LHCN-M2 (cell line): ENCODE measurements around the gene SLC25A26. TPM values are rescaled to one million over a fixed set of nuclear protein-coding genes. Genes with fewer than 3 reads are reported as not detected.
A peak's percentile ranks its signal among the peaks of the same experiment; 100 is the strongest.
"Not testable (repeated sequence)": the region's sequence is repeated elsewhere in the genome, so short reads cannot be mapped to it uniquely, and the experiment has no call there.

Experiments
- DNase-seq: peaks from one replicate; pipeline ENCODE4 v3.0.0-alpha.2; 2012; ENCODE audit warnings: low read depth
- total RNA-seq: library from RNA; depleted of rRNA; stranded (reverse); fragments of >200 nt; gene quantifications from 2 replicates; pipeline ENCODE4 v1.2.3, GENCODE V29; 2014

Gene SLC25A26
- total RNA-seq, 1 experiment from 2014 or later = 25.9 TPM

DNA sequence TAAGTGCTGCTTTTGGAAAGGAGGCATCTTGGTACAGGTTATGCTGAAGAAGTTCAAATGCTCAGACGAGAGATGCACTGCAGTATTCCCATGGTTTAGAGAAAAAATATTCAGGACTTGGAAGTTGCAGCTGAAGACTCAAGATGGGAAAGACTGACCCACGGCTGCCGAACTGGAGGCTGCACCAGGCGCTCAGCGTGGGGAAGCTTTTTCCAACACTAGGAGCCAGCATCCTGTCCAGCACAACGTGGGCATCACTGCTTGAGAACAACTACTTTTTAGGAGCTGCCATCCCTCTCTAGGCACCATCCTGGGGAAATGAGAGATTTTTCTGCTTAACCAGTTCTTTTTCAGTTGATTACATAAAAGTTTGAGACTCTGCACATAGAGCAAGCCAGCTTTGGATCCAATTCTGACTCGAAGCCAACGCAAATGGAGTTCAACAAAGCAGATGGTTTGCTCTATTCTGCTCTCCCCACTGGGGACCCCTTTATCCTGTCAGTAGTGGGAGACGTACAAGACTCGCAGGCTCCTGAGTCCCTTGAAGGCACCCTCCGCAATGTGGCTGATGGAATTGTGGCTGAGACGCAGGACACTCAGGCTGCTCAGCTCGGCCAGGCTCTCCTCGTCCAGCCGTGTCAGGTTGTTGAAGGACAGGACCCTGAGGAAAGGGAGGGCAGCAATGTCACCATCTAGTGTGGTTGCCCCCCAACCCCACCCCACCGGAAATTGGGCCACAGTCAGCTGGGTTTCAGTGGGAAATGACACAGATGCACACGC lies 186.2 kb downstream of the SLC25A26 start:
- DNase-seq = no peak

DNA sequence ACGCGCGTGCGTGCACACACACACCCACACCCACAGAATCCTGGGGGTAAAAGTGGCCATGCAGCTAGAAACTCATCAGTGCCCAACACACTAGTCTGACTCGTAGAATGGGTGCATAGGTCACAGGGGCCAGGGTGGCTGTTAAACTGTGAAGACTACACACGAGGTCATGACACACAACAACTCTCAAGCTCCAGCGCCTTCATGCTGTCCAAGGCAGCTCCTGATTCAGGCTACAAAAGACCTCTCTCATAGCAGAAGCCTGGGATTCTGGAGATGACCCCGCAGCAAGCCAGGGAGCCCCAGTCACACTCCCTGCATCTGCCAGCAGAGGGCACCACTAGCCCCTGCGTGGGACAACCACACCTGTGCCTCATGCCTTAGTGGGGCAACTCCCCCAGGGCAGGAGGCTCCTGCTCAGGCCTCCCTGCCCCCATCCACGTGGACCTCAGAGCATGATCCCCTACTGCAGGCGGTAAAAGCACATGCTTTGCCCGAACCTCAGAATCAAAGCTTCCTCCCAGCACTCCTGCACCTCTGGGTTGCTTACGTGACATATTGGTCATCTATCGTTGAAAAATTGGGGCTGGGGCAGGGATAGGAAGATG lies 186.9 kb downstream of the SLC25A26 start:
- peak; percentile 35 for DNase-seq

DNA sequence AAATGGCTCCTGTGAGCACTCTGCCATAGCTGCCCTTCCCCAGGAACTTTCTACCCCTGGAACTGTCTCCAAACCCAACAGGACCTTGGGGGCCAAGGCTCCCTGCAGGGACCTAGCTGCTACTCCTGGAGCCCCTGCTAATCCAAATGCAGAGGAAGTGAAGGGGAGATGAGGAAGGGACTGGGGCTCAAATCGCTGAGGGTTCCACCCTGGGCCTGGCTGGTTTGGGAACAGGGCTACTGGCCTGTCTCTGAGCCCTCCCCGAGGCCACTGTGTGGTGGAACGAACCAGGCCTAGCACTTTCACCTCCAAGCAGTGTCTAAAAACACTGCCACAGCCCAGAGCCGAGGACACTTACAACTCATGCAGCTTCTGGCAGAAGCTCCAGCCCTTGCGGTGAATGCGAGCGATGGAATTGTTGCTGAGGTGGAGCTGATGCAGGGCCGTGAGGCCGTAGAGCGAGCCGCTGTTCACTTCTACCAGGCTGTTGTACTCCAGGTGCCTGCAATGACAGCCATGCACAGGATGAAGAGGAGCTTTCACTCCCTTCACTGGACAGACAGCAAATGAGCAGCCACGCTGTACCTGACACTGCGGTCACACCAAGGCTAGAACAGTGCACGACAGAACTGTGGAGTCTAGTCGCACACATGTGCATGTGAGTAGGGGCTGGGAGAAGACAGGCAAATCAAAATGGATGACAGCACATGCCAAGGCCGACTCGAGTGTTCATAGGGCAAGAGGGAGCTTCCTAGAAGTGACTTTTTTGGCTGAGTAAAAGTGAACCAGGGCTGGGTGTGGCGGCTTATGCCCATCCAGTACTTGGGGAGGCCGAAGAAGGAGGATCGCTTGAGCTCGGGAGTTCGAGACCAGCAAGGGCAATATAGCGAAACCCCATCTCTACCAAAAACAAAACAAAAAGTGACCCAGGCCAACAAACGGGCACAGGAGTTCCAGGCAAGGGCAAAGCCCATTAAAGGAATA lies 189.3 kb downstream of the SLC25A26 start:
- DNase-seq = no peak

DNA sequence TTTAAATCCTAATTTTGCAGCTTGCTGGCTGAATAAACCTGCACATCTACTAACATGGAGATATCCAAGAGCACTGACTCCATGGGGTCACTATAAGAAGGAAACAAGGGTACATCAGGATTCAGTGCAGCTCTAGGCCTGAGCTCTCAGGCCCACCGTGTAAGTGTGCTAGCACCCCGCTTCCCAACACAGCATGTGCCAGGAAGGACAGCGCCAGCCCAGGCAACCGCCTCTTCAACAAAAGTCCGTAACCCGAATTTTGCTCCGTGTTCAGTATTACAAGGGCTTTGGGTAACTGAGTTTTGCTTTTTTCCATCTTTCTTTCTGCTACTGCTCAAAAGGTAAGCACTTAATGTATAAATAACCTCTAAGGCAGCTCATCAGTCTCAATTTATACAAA lies 190.2 kb downstream of the SLC25A26 start:
- no peak for DNase-seq

DNA sequence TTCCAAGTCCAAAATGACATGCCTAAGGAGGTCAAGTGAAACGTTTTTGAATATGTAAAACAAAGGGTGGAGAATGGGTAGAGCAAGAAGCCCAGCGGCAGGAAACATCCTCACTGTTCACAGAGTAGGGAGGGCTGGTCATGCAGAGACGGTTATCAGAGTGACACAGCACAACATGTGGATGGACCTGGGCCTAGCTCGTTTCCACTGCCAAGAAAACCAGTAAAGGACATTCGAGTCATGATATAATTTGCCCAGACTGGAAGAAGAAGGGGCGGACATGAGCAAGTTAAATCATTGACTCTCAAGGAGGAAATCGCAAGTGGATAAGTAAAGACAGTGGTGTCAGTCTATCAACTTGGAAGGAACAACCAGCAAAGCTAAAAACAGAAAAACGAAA lies 190.7 kb downstream of the SLC25A26 start:
- DNase-seq = no peak

DNA sequence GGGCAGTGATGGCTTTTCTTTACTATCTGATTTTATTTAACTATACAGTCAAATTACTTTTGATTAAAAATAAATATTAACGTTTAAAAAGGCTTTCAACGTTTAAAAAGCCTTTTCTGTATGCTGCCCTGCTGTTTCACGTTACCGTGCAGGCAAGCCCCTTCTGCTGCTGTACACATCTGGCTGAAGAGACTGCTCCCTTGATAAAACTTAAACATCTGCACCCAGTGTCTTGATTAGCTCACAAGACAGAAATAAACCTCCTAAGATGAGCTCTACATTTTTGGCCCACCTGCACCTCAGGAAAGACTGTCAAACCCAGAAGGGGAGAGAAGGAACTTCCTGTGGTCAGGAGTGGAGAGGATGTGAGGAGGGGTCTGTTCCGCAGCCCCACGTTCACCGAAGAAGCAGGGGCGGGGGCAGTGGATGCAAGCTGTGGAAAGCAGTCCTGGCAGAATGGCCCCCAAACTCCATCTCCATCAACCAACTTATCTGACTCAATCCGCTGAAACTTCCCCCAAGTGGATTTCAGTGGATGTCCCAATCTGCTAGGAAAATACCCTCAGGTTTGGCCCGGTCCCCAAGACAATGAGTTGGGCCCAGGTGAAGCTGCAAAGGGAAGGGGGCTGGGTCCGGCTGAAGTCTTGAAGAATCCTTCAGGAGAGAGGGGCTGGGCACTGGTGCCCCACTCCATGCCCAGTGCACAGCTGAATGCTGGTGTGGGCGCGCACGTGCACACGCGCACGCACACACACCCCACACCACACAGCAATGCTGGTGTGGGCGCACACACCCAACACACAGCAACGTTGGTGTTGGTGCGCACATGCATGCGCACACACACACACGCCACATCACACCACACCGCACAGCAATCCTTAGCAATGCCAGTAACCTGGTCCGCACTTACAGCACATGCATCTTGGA lies 191.4 kb downstream of the SLC25A26 start:
- no peak for DNase-seq

DNA sequence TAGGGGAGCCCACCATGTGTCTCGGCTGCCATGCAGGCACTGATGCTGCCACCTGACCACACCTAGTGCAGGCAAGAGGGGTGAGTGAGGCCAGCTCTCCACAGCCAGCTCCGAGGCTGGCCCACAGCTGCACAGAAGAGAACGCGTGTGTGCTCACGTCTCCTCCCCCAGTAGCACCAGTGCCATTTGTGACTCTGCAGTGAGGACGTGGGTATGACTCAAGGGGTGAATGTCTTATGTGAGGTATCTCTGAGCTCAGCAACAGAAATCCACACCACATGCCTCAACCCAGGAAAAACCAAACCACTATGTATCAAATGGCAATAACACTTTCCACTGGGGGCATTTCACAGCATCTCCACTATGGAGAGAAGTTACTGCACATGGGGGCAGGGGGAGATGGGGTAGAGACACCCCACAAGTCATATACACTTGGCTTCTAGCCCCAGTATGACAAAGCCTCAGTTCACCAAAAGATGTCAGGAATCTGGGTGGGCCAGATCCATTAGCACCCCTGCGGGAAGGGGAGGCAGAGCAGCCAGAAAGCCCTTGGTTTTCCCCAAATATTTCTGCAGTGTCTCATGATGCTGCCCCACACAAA lies 192.4 kb downstream of the SLC25A26 start:
- DNase-seq = peak; percentile 90

DNA sequence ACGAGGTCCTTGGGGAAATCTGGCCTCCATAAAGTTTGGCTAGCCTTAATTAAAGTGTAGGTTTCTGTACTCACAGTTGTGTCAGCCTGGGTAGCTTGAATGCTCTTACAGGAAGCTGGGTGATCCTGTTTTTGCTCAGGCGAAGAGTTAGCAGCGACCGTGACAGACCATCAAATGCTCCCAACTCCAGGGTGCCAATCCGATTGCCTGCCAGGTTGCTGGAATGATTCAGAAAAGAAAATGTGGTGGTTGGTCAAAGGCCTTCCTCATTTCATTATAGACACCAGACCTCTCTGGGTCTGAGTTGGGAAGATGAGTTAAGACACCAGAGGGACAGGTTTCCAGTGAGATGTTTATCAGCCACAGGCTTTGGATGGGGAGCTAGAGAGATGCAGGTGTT lies 194.0 kb downstream of the SLC25A26 start:
- DNase-seq = no peak

DNA sequence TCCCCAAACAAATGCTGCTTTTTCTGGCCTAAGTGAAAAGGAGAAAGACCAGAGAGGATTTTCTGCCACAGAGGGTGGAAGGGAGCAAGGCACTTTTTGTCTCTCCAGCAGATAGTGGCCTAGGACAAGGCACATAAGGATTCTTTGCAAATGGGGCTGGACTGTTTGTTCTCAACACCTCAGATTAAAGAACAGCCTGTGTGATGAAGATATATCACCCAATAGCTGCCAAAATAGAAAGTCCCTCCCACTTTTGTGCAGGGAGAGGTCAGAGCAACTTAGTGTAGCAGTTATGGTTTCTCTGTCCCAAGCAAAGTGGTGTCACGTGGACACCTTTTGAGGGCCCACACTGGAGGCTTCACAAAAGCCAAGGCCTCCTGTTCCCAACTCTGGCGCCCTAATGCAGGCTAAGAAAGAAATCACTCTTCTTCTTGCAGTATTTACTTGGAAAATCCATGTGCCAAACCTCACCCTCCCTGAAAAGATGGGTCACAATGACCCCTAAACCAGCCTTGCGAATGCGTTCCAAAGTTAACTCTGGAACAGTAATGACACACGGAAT lies 195.1 kb downstream of the SLC25A26 start:
- no peak for DNase-seq

DNA sequence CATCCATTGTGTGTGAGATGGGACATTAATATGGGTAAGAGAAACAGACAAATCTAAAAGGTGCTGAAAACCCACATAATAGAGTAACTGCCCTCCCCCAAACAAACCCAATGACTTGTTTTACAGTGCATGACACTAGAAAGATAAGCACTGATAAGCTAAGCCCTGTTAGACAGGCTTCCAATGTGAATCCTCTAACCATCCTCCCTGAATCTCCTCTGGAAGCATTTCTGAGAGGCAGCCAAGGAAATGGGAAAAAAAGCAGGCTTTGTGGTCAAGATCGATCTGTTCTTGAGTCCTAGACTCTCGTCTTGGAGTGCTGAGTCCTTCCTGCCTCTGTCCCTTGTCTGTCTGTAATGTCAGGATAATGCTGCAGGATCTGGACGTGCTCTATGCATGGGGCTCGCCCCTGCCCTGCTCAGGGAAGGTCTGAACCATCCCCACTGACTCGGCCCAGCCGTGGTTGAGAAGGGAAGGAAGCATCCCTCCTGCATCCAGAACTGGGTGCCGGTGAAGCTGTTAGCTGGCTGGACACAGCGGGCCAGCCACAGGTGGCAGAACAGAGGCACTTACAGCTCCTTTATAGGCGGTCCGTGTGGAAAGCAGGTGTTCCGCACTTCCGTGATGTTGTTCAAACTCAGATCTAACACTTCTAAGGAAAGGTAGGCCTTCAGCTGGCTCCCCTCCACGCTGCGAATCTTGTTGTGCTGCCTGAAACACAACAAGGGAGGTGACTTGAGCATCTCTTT lies 195.9 kb downstream of the SLC25A26 start:
- DNase-seq = no peak

DNA sequence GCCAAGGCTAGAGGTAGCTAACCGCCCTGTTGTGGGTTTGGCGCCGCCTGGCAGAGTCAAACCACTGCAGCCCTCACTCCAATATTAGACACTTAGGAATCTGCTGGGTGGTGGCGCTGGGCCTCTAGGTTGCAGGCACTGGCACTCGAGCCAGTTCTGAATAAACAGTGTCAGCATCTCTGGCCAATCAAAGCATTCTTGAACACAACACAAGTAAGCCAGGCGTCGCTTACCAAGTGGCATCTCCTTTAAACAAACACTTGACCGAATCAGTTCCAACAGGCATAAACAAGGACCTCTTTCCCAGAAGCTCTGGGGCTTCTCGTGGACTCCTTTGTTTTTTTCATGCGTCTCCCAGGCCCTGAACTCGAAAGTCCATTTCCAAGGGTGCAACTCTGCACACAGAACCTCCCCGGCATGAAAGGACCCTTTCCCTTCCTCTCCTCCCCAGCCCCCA lies 197.7 kb downstream of the SLC25A26 start:
- no peak for DNase-seq

DNA sequence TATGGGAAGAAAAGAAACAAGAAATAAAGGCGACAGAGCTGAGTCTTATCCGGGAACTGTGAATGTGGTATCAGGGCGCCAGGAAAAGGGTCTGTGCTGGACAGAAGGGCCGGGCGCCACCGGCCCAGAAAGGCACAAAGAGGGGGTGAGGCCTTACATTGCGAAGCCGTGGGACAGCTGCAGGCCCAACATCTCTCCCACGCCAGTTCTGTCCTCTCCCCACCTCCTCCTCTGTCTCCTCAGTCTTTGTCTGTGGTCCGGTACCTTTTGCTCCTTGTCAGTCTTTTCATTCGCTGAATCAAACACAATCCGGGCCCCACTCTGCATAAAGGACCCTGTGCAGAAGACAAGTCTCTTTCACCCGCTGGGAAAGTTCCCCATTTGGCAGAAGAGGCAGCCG lies 198.2 kb downstream of the SLC25A26 start:
- no peak for DNase-seq

DNA sequence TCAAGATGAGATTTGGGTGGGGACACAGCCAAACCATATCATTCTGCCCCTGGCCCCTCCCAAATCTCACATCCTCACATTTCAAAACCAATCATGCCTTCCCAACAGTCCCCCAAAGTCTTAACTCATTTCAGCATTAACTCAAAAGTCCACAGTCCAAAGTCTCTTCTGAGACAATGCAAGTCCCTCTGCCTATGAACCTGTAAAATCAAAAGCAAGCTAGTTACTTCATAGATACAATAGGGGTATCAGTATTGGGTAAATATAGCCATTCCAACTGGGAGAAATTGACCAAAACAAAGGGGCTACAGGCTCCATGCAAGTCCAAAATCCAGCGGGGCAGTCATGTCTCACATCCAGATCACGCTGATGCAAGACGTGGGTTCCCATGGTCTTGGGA lies 200.3 kb downstream of the SLC25A26 start:
- DNase-seq = not testable (repeated sequence)

DNA sequence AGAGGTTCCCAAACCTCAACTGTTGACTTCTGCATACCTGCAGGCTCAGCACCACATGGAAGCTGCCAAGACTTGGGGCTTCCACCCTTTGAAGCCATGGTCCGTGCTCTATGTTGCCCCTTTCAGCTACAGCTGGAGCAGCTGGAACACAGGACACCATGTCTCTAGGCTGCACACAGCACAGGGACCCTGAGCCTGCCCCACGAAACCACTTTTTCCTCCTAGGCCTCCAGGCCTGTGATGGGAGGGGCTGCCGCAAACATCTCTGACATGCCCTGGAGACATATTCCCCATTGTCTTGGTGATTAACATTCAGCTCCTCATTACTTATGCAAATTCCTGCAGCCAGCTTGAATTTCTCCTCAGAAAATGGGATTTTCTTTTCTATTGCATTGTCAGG lies 201.1 kb downstream of the SLC25A26 start:
- DNase-seq = not testable (repeated sequence)

DNA sequence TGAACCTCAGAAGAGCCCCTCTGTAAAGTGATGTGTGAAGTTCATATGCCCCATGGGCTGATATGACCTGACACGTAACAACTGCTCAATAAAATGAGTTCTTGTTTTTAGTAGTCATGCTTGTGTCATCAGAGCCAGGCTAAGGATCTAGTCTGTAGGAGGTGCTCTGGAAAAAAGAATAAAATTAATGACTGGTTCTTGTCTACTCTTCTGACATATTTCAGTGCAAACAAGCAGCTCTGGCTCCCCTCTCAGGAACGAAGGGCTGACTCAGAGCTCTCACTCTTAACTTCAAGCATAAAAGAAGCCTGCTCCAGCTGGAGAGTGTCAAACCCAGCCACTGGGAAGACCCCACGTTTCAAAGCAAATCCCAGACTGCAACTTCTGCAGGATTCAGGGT lies 203.0 kb downstream of the SLC25A26 start:
- DNase-seq = peak; percentile 44

DNA sequence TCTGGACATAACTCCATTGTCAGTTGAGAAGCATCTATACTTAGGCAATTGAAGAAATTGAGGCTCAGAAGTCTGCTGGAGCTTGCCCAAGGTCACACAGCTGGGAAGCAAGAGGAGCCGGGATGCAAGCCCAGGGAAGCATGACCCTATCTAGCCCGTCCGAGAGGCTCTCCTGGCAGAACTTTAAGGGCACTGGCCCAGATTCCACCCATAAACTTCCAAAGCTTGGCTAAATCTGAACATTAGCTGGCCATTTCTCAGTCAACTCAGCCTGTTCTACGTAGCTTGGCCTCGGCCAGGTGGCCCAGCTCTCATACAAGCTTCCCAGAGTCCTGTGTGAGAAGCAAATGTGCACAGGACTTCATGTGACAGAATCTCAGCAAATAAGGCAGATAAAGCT lies 204.2 kb downstream of the SLC25A26 start:
- no peak for DNase-seq

DNA sequence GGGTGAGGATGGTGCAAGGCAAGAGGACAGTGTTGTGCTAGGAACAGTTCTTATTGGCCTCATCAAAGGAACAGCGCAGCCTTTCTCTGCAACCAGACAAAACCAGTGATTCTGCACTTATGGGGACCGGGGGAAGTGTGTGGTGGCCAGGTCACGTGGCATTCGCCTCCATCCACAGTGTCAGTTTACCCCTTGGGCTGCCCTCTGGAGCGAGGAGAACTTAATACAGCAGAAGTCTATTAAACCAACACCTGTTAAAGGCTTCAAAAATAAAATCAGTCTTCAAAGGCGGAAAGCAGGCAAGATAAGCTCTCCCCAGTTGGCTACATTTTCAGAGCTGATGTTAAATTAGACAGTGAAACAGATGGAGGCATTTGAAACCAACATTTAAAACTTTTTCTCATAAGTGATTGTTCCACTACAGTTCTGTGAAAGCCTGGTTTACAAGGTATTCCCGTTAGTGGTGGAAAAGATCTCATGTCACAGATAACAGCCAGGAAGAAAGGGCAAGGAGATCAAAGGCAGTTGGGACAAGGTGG lies 204.8 kb downstream of the SLC25A26 start:
- DNase-seq = no peak

DNA sequence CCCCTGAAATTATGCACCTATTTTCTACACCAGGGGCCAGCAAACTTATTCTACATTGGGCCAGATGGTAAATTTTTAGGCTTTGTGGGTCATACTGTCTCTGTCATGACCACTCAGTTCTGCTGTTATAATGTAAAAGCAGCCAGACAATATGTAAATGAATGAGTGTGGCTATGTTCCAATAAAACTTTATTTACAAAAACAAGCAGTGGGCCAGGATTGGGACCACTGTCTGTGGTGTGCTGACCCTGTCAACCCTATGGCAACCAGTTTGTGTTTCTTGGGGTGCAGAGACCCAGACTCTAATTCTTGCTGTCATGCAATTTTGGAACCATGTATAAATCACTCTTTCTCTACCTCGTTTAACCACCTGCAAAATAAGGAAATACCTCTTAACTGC lies 205.3 kb downstream of the SLC25A26 start:
- no peak for DNase-seq

DNA sequence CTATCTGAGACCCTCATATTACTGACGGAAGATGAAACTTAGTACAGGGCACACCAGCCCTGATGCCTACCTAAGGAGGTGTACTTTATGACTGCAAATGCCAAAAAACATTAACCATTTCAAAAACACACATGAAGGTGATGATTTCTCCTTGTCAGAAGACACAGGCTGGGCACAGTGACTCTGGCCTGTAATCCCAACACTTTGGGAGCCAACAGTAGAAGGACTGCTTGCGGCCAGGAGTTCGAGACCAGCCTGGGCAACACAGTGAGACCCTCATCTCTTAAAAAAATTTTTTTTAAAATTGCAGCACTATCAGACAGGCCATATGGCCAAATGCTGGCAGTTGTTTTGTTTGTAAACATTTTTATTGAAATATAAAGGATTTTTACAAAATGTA lies 206.6 kb downstream of the SLC25A26 start:
- DNase-seq = no peak
